ENCODE measurements around the gene AK1. TPM values are rescaled to one million over a fixed set of nuclear protein-coding genes. Genes with fewer than 3 reads are reported as not detected.

AK1 gene
- total and polyA plus RNA-seq, 2 donors (not counting 3 experiments of a cell fraction or from before 2014, with no cell fraction given), result 115 to 148 TPM

DNA sequence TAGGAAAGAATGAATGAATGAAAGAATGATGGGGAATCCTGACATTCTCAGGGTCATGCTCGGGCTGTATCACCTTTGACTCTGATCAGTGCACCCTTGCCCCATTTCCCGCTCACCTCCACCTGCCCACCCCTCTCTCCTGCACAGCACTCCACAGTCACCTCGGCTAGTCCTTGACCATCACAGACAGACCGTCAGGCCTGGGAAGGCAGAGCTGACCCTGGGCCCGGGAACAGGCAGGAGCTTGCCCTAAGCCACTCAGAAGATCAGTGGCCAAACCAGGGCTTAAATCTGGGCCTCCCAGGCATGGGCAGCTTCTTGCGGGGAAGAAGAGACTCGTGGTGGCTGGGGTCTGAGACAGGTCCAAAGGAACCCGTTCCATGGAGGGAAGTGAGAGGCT lies 18.3 kb upstream of the AK1 start:
- intact Hi-C loops (cut with micrococcal nuclease) (no loop called here), dilution Hi-C loops (cut with MboI; ENCODE audit: extremely low pct_ligation_motif_present, low sequenced_read_pairs) (no loop called here)
- H3K36me3 ChIP-seq (ENCODE audit: control insufficient read depth in 2 of 2, extremely low read depth in 1 of 2, insufficient read depth in 2 of 2, low read length in 2 of 2), result peaks cover 9 to 37% of the 10 kb centered on the region in 2 experiments
- no peak for FAIRE-seq
- no peaks in the 10 kb centered on the region for H3K9me1 ChIP-seq (replicated peaks; ENCODE audit: control insufficient read depth, extremely low read depth, insufficient read depth, low read length)
- no peak overlapping the region for H3K27ac ChIP-seq (ENCODE audit: insufficient read depth, low read depth, low read length)
- H3K27me3 ChIP-seq (ENCODE audit: control insufficient read depth in 2 of 2, insufficient read depth in 2 of 2, low read length in 2 of 2), result no peaks in the 10 kb centered on the region
- no peak for DNase-seq (ENCODE audit: low read depth, low spot score)
- CTCF ChIA-PET, result interaction anchor here (1.4 kb wide), 1 partner anchor 24 kb away, joined by 4 read pairs; no protein-coding TSS in a partner anchor
- no peak for TF ChIP-seq GATA2 (IDR thresholded peaks at IDR 0.05; ENCODE audit: insufficient read depth, insufficient read length, low read depth, low read length)
- no peak for TF ChIP-seq POLR2A (IDR thresholded peaks at IDR 0.05; ENCODE audit: low read depth, low read length)
- no peaks in the 10 kb centered on the region for H3K9me3 ChIP-seq (replicated peaks; ENCODE audit: control insufficient read depth, insufficient read depth, low read length)
- no peak overlapping the region for H3K9ac ChIP-seq (replicated peaks; ENCODE audit: extremely low read depth, insufficient read depth, low read length)
- POLR2A ChIA-PET, result no interaction called here
- BruUV-seq (replicated peaks), result no TSS peak
- no peak overlapping the region for H3K4me2 ChIP-seq (ENCODE audit: insufficient read depth, low read length)
- peaks cover 11% of the 10 kb centered on the region for H3K4me1 ChIP-seq (ENCODE audit: control insufficient read depth, extremely low read depth, insufficient read depth, low read length)
- H3K79me2 ChIP-seq (ENCODE audit: control insufficient read depth, insufficient read depth, low read length), result peaks cover 11% of the 10 kb centered on the region
- H4K20me1 ChIP-seq (replicated peaks; ENCODE audit: control insufficient read depth, extremely low read depth, insufficient read depth, low read length), result no peaks in the 10 kb centered on the region
- H2AFZ ChIP-seq (ENCODE audit: low read depth, low read length), result no peak overlapping the region
- no peak overlapping the region for H3K4me3 ChIP-seq (replicated peaks in 1 of 3; ENCODE audit: insufficient read depth in 1 of 3, low read depth in 1 of 3, low read length in 3 of 3)

DNA sequence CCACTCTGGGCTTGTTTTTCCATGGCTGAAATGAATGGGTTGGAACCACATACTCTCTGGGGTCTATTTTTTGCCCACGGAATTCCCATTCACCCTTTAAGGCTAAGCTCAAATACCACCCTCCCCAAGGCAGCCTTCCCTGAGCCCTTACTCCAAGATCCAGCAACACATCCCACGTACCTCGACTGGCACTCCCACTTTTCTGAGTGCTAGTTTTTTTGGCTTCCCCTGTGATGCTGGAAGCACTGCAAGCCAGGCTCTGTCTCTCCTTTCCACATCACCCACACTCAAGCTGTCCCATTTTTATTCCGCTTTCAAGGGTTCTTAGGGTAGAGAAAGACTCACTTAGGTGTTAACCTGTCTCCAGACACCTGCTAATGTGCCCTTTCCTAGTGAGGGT lies 15.9 kb upstream of the AK1 start:
- ChIA-PET CTCF (interaction anchor here (1.0 kb wide), 1 partner anchor 11 kb away, joined by 3 read pairs; no protein-coding TSS in a partner anchor), POLR2A (no interaction called here)
- Histone ChIP-seq H4K20me1 (replicated peaks; ENCODE audit: control insufficient read depth, extremely low read depth, insufficient read depth, low read length) (no peaks in the 10 kb centered on the region), H3K36me3 (ENCODE audit: control insufficient read depth in 2 of 2, extremely low read depth in 1 of 2, insufficient read depth in 2 of 2, low read length in 2 of 2) (peaks cover 9 to 45% of the 10 kb centered on the region in 2 experiments), H3K9me1 (replicated peaks; ENCODE audit: control insufficient read depth, extremely low read depth, insufficient read depth, low read length) (no peaks in the 10 kb centered on the region), H3K9me3 (replicated peaks; ENCODE audit: control insufficient read depth, insufficient read depth, low read length) (no peaks in the 10 kb centered on the region), H3K79me2 (ENCODE audit: control insufficient read depth, insufficient read depth, low read length) (peaks cover 7% of the 10 kb centered on the region), H3K27ac (ENCODE audit: insufficient read depth, low read depth, low read length) (no peak overlapping the region), H3K4me2 (ENCODE audit: insufficient read depth, low read length) (no peak overlapping the region), H3K4me3 (replicated peaks in 1 of 3; ENCODE audit: insufficient read depth in 1 of 3, low read depth in 1 of 3, low read length in 3 of 3) (no peak overlapping the region), H3K4me1 (ENCODE audit: control insufficient read depth, extremely low read depth, insufficient read depth, low read length) (peaks cover 6% of the 10 kb centered on the region), H3K9ac (replicated peaks; ENCODE audit: extremely low read depth, insufficient read depth, low read length) (no peak overlapping the region), H3K27me3 (ENCODE audit: control insufficient read depth in 2 of 2, insufficient read depth in 2 of 2, low read length in 2 of 2) (no peaks in the 10 kb centered on the region), H2AFZ (ENCODE audit: low read depth, low read length) (no peak overlapping the region)
- intact Hi-C loops (cut with micrococcal nuclease), result no loop called here
- dilution Hi-C loops (cut with MboI; ENCODE audit: extremely low pct_ligation_motif_present, low sequenced_read_pairs), result no loop called here
- FAIRE-seq (no peak), DNase-seq (ENCODE audit: low read depth, low spot score) (no peak)
- TF ChIP-seq POLR2A (IDR thresholded peaks at IDR 0.05; ENCODE audit: low read depth, low read length) (no peak), GATA2 (IDR thresholded peaks at IDR 0.05; ENCODE audit: insufficient read depth, insufficient read length, low read depth, low read length) (no peak), MYC (IDR thresholded peaks at IDR 0.05; ENCODE audit: low read depth, low read length) (no peak), EZH2 (IDR thresholded peaks at IDR 0.05; ENCODE audit: borderline replicate concordance, low read depth, low read length, severe bottlenecking) (no peak), FOS (IDR thresholded peaks at IDR 0.05; ENCODE audit: borderline replicate concordance, insufficient read depth, low read length) (no peak), POLR2AphosphoS5 (IDR thresholded peaks at IDR 0.05; ENCODE audit: insufficient read depth, low read depth, low read length) (no peak), JUN (IDR thresholded peaks at IDR 0.05; ENCODE audit: borderline replicate concordance, insufficient read depth, insufficient read length, low read depth) (no peak)
- TF ChIP-seq, protein P1, sequence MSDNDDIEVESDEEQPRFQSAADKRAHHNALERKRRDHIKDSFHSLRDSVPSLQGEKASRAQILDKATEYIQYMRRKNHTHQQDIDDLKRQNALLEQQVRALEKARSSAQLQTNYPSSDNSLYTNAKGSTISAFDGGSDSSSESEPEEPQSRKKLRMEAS (IDR thresholded peaks at IDR 0.05; ENCODE audit: insufficient read depth, insufficient read length), result no peak
- TF ChIP-seq, protein P2, sequence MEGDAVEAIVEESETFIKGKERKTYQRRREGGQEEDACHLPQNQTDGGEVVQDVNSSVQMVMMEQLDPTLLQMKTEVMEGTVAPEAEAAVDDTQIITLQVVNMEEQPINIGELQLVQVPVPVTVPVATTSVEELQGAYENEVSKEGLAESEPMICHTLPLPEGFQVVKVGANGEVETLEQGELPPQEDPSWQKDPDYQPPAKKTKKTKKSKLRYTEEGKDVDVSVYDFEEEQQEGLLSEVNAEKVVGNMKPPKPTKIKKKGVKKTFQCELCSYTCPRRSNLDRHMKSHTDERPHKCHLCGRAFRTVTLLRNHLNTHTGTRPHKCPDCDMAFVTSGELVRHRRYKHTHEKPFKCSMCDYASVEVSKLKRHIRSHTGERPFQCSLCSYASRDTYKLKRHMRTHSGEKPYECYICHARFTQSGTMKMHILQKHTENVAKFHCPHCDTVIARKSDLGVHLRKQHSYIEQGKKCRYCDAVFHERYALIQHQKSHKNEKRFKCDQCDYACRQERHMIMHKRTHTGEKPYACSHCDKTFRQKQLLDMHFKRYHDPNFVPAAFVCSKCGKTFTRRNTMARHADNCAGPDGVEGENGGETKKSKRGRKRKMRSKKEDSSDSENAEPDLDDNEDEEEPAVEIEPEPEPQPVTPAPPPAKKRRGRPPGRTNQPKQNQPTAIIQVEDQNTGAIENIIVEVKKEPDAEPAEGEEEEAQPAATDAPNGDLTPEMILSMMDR (IDR thresholded peaks at IDR 0.05; ENCODE audit: extremely low read depth in 1 of 2, insufficient read depth in 1 of 2, low read depth in 1 of 2, low read length in 2 of 2), result no peak
- no TSS peak for BruUV-seq (replicated peaks)

All from endothelial cell of umbilical vein (primary cell).